Trophoblast cell (in vitro differentiated cells and primary cell): ENCODE results near the gene GNB1.

Experiments used
- DNase-seq, 2 donors: peaks; one replicate each; pipeline ENCODE4 v3.0.0-alpha.2; 2016
- H2AFZ ChIP-seq: 2 replicates; pipeline ENCODE4 v1.6.1; 2013; ENCODE audit warnings: low read length, moderate library complexity, mild to moderate bottlenecking; ENCODE audit not compliant: insufficient read depth, poor library complexity
- H2AK5ac ChIP-seq: 2 replicates; pipeline ENCODE4 v1.6.1; 2013; ENCODE audit warnings: mild to moderate bottlenecking, low read length
- H2BK120ac ChIP-seq: 2 replicates; pipeline ENCODE4 v1.6.1; 2013; ENCODE audit warnings: low read length, mild to moderate bottlenecking, moderate library complexity; ENCODE audit not compliant: insufficient read depth, poor library complexity
- H2BK12ac ChIP-seq: 2 replicates; pipeline ENCODE4 v1.6.1; 2013; ENCODE audit warnings: mild to moderate bottlenecking, low read length, moderate library complexity
- H2BK5ac ChIP-seq: 2 replicates; pipeline ENCODE4 v1.6.1; 2013; ENCODE audit warnings: low read length, low read depth, moderate library complexity, mild to moderate bottlenecking; ENCODE audit not compliant: poor library complexity
- H3K14ac ChIP-seq: 2 replicates; pipeline ENCODE4 v1.6.1; 2013; ENCODE audit warnings: mild to moderate bottlenecking, low read length
- H3K18ac ChIP-seq: 2 replicates; pipeline ENCODE4 v1.6.1; 2013; ENCODE audit warnings: mild to moderate bottlenecking, low read length
- H3K23ac ChIP-seq: 2 replicates; pipeline ENCODE4 v1.6.1; 2013; ENCODE audit warnings: low read length
- H3K27ac ChIP-seq: 2 replicates; pipeline ENCODE4 v1.5.1; 2013; ENCODE audit warnings: low read depth, mild to moderate bottlenecking, inconsistent platforms, low read length, moderate library complexity
- H3K27me3 ChIP-seq: 2 replicates; pipeline ENCODE4 v1.6.1; 2013; ENCODE audit warnings: inconsistent platforms, mild to moderate bottlenecking, low read length, moderate library complexity; ENCODE audit not compliant: insufficient read depth
- H3K36me3 ChIP-seq, 2 experiments: 1 replicate in 1 of 2; 2 replicates in 1 of 2; pipeline ENCODE4 v1.6.1; 2013; ENCODE audit warnings: low read length in 2 of 2, mild to moderate bottlenecking in 2 of 2, moderate library complexity in 1 of 2; ENCODE audit not compliant: insufficient read depth in 2 of 2, control insufficient read depth in 1 of 2
- H3K4ac ChIP-seq: 2 replicates; pipeline ENCODE4 v1.6.1; 2013; ENCODE audit warnings: low read depth, mild to moderate bottlenecking, low read length, moderate library complexity
- H3K4me1 ChIP-seq, 2 experiments: 1 replicate in 1 of 2; 2 replicates in 1 of 2; pipeline ENCODE4 v1.6.1; 2013; ENCODE audit warnings: low read length in 2 of 2, mild to moderate bottlenecking in 2 of 2, moderate library complexity in 1 of 2; ENCODE audit not compliant: insufficient read depth in 2 of 2, control insufficient read depth in 1 of 2
- H3K4me2 ChIP-seq: 2 replicates; pipeline ENCODE4 v1.6.1; 2013; ENCODE audit warnings: inconsistent platforms, mild to moderate bottlenecking, low read length, moderate library complexity
- H3K4me3 ChIP-seq: 2 replicates; pipeline ENCODE4 v1.5.1; 2013; ENCODE audit warnings: mild to moderate bottlenecking, low read depth, low read length, inconsistent platforms
- H3K79me1 ChIP-seq: one replicate; pipeline ENCODE4 v1.6.1; 2013; ENCODE audit warnings: low read length
- H3K79me2 ChIP-seq: 2 replicates; pipeline ENCODE4 v1.6.1; 2013; ENCODE audit warnings: low read length, mild to moderate bottlenecking; ENCODE audit not compliant: control insufficient read depth, insufficient read depth, poor library complexity
- H3K9ac ChIP-seq: 2 replicates; pipeline ENCODE4 v1.6.1; 2013; ENCODE audit warnings: mild to moderate bottlenecking, low read length
- H3K9me3 ChIP-seq: 2 replicates; pipeline ENCODE4 v1.6.1; 2013; ENCODE audit warnings: low read depth, mild to moderate bottlenecking, control low read depth, inconsistent platforms, low read length; ENCODE audit not compliant: insufficient read depth
- H4K12ac ChIP-seq: 2 replicates; pipeline ENCODE4 v1.6.1; 2013; ENCODE audit warnings: low read depth, mild to moderate bottlenecking, low read length, moderate library complexity
- H4K8ac ChIP-seq: 2 replicates; pipeline ENCODE4 v1.6.1; 2013; ENCODE audit warnings: low read depth, mild to moderate bottlenecking, low read length, moderate library complexity
- H4K91ac ChIP-seq: one replicate; pipeline ENCODE4 v1.6.1; 2013; ENCODE audit warnings: low read depth, mild to moderate bottlenecking, low read length, moderate library complexity
- WGBS: extraction: QIAGEN DNeasy Blood & Tissue Kit; methylation state at CpG from one replicate; pipeline ENCODE4 v1.1.7; 2013; ENCODE audit warnings: missing lambda C conversion rate; ENCODE audit not compliant: insufficient read length, insufficient coverage; ENCODE audit errors: extremely low coverage; 5-methylcytosine and 5-hydroxymethylcytosine counted together

Gene GNB1

GRCh38 chr1:1841575-1841995 is 49.3 kb downstream of the GNB1 start:
- no peak overlapping the region for H4K91ac ChIP-seq
- H2BK12ac ChIP-seq = no peak overlapping the region
- H3K9me3 ChIP-seq = no peaks in the 10 kb centered on the region
- H3K27me3 ChIP-seq = no peaks in the 10 kb centered on the region
- no peak overlapping the region for H3K14ac ChIP-seq
- no peak overlapping the region for H2AFZ ChIP-seq
- peak overlapping the region; percentile 61 for H3K4ac ChIP-seq
- no peak overlapping the region for H3K27ac ChIP-seq
- no peak overlapping the region for H4K12ac ChIP-seq
- H4K8ac ChIP-seq = no peak overlapping the region
- no peaks in the 10 kb centered on the region for H3K79me1 ChIP-seq
- H3K23ac ChIP-seq = no peak overlapping the region
- H3K4me3 ChIP-seq = no peak overlapping the region
- DNase-seq = peak in 1 of 2 donors; percentile 13
- no peak overlapping the region for H3K9ac ChIP-seq
- peaks cover 19% of the 10 kb centered on the region for H3K79me2 ChIP-seq
- no peak overlapping the region for H2BK5ac ChIP-seq
- H3K4me1 ChIP-seq = peaks cover 0 to 4% of the 10 kb centered on the region in 2 experiments
- H3K4me2 ChIP-seq = no peak overlapping the region
- H3K18ac ChIP-seq = no peak overlapping the region
- no peak overlapping the region for H2BK120ac ChIP-seq
- WGBS = no CpG with 5 or more reads among the region's 3 CpGs
- peaks cover 9 to 10% of the 10 kb centered on the region in 2 experiments for H3K36me3 ChIP-seq
- H2AK5ac ChIP-seq = no peak overlapping the region

GRCh38 chr1:1839311-1839965 is 51.4 kb downstream of the GNB1 start:
- Histone ChIP-seq H3K9me3 (no peaks in the 10 kb centered on the region), H2BK12ac (no peak overlapping the region), H3K18ac (no peak overlapping the region), H2AFZ (no peak overlapping the region), H3K23ac (no peak overlapping the region), H3K14ac (no peak overlapping the region), H3K27me3 (no peaks in the 10 kb centered on the region), H3K9ac (no peak overlapping the region), H2AK5ac (no peak overlapping the region), H3K4ac (no peak overlapping the region), H3K4me3 (no peak overlapping the region), H3K4me1 (peaks cover 0 to 4% of the 10 kb centered on the region in 2 experiments), H4K12ac (no peak overlapping the region), H3K4me2 (no peak overlapping the region), H3K79me1 (no peaks in the 10 kb centered on the region), H3K36me3 (peaks cover 14 to 23% of the 10 kb centered on the region in 2 experiments), H4K8ac (no peak overlapping the region), H3K27ac (no peak overlapping the region), H4K91ac (no peak overlapping the region), H2BK120ac (no peak overlapping the region), H2BK5ac (no peak overlapping the region), H3K79me2 (peaks cover 14% of the 10 kb centered on the region)
- no CpG with 5 or more reads among the region's 10 CpGs for WGBS
- peak; percentile 90 to 96 for DNase-seq

- Histone ChIP-seq H3K14ac (no peak overlapping the region), H3K18ac (no peak overlapping the region), H3K9ac (no peak overlapping the region), H4K12ac (no peak overlapping the region), H2AK5ac (no peak overlapping the region), H3K4me2 (no peak overlapping the region), H3K4me1 (peaks cover 0 to 4% of the 10 kb centered on the region in 2 experiments), H2BK120ac (no peak overlapping the region), H3K9me3 (no peaks in the 10 kb centered on the region), H3K79me1 (no peaks in the 10 kb centered on the region), H3K27ac (no peak overlapping the region), H2BK12ac (no peak overlapping the region), H2BK5ac (no peak overlapping the region), H4K8ac (no peak overlapping the region), H3K27me3 (no peaks in the 10 kb centered on the region), H2AFZ (no peak overlapping the region), H3K36me3 (peaks cover 26 to 36% of the 10 kb centered on the region in 2 experiments), H3K4me3 (no peak overlapping the region), H4K91ac (no peak overlapping the region), H3K79me2 (peaks cover 10% of the 10 kb centered on the region), H3K4ac (no peak overlapping the region), H3K23ac (no peak overlapping the region)
- no CpG with 5 or more reads among the region's 8 CpGs for WGBS
- DNase-seq = no peak
Measured at GRCh38 chr1:1836119-1836518, 54.8 kb downstream of the GNB1 start.

- H4K12ac ChIP-seq = no peak overlapping the region
- H2AFZ ChIP-seq = no peak overlapping the region
- no peak overlapping the region for H4K91ac ChIP-seq
- DNase-seq = peak; percentile 76 to 90
- no CpG with 5 or more reads among the region's 3 CpGs for WGBS
- no peak overlapping the region for H3K4me3 ChIP-seq
- no peak overlapping the region for H4K8ac ChIP-seq
- no peak overlapping the region for H3K14ac ChIP-seq
- H2BK12ac ChIP-seq = no peak overlapping the region
- H3K9me3 ChIP-seq = no peaks in the 10 kb centered on the region
- peaks cover 27 to 42% of the 10 kb centered on the region in 2 experiments for H3K36me3 ChIP-seq
- H3K4me2 ChIP-seq = no peak overlapping the region
- peaks cover 9% of the 10 kb centered on the region for H3K79me2 ChIP-seq
- no peak overlapping the region for H3K18ac ChIP-seq
- H3K4me1 ChIP-seq = peaks cover 0 to 3% of the 10 kb centered on the region in 2 experiments
- no peaks in the 10 kb centered on the region for H3K27me3 ChIP-seq
- peak overlapping the region; percentile 52 for H3K4ac ChIP-seq
- H3K23ac ChIP-seq = no peak overlapping the region
- no peak overlapping the region for H3K27ac ChIP-seq
- no peak overlapping the region for H2BK5ac ChIP-seq
- no peak overlapping the region for H2AK5ac ChIP-seq
- no peak overlapping the region for H3K9ac ChIP-seq
- H2BK120ac ChIP-seq = no peak overlapping the region
- no peaks in the 10 kb centered on the region for H3K79me1 ChIP-seq
Measured at GRCh38 chr1:1835546-1835945, 55.3 kb downstream of the GNB1 start.
